ENCODE measurements around the gene TASL.

DNA sequence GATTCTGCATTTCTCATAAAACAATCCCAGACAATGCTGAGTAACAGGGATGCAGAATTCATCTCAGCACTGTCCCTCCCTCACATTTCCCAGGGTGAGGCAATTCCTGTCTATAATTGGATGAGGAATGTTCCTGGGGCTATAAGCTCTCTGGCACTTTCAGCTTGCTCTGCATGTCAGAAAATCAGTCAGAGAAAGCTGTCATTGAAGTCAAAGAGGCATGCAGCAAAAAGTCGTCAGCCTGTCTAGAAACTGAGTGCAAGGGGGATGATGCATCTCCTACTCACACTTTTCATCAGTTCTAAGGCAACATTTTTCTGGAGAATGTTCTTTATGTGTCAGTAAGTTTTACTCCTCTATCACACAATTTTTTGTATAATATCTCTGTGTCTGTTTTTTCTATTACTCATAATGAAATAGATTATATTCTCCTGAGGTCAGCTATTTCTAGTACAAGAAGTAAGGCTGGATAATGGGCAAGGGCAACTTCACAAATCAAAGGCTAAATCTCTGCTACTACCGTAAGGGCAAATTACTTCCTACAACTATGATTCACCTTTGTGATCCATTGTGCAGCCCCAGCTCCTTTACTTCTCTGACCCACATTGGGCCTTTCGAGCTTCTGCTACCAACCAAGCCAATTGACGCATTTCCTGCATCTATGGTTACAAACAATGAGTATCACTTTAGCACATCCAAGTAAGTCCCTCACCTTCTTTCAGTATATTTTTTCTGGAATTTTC, 56.0 kb downstream of the TASL start:
- TF ChIP-seq POLR2AphosphoS5 (IDR thresholded peaks at IDR 0.05) = no peak
- TF ChIP-seq CTCF (IDR thresholded peaks at IDR 0.05) = no peak
- TF ChIP-seq POLR2A (IDR thresholded peaks at IDR 0.05) = no peak
- TF ChIP-seq EP300 (IDR thresholded peaks at IDR 0.05) = no peak

All from gastroesophageal sphincter (tissue), 3 donors.